Chondrocyte (in vitro differentiated cells): ENCODE results near the gene HNRNPM. TPM values are rescaled to one million over a fixed set of nuclear protein-coding genes. Genes with fewer than 3 reads are reported as not detected.
"Not testable (repeated sequence)": the region's sequence is repeated elsewhere in the genome, so short reads cannot be mapped to it uniquely, and the experiment has no call there.

Source experiments
- DNase-seq: peaks from one replicate; pipeline ENCODE4 v3.0.0; 2021; ENCODE audit warnings: mixed read lengths, low spot score
- H3K27ac Mint-ChIP-seq: one replicate; pipeline ENCODE4 v1.8.0; 2021; ENCODE audit warnings: mild to moderate bottlenecking, moderate library complexity, mixed read lengths; ENCODE audit not compliant: unreplicated experiment
- H3K27me3 Mint-ChIP-seq: 2 replicates; pipeline ENCODE4 v1.8.0; 2021; ENCODE audit warnings: low read depth, mixed read lengths
- H3K36me3 Mint-ChIP-seq: 2 replicates; pipeline ENCODE4 v1.8.0; 2021; ENCODE audit warnings: low read depth, mixed read lengths
- H3K4me1 Mint-ChIP-seq: 2 replicates; pipeline ENCODE4 v1.8.0; 2021; ENCODE audit warnings: low read depth, mild to moderate bottlenecking, mixed read lengths
- H3K4me3 Mint-ChIP-seq: one replicate; pipeline ENCODE4 v1.8.0; 2021; ENCODE audit warnings: mild to moderate bottlenecking, moderate library complexity, mixed read lengths; ENCODE audit not compliant: unreplicated experiment
- H3K9me3 Mint-ChIP-seq: 2 replicates; pipeline ENCODE4 v1.8.0; 2021; ENCODE audit warnings: low read depth, mixed read lengths
- total RNA-seq: library from RNA; stranded (reverse); gene quantifications from 3 replicates; pipeline ENCODE4 v1.2.1, GENCODE V29; 2021
- TF ChIP-seq, protein P1 (sequence below): fragments of 200-600 bp; sonication (generic); IDR thresholded peaks from 2 replicates; pipeline ENCODE4 v1.5.0; 2021; ENCODE audit warnings: antibody characterized with exemption, mild to moderate bottlenecking, moderate library complexity

Gene HNRNPM
- total RNA-seq, 1 donor from 2014 or later: 116 TPM

DNA sequence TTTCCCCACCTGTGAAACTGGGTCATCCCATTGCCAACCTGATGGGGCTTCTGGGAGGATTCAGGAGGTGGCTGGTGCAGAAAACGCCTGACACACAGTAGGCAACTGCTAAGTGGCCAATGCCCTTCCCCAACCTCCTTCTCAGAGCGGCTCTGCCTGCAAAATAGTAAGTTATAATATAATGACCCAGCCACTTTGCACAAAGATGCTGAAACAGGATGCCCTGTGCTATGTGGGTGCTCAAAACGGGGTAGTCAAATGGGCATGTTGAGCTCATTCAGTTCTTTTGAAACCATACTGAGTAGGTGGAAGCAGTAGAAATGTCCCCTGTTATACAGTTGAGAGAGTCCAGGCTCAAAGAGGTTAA is 31.2 kb upstream of the HNRNPM start:
- Mint-ChIP-seq H3K27ac (no peak overlapping the region), H3K4me3 (peak overlapping the region; percentile 62), H3K36me3 (no peaks in the 10 kb centered on the region), H3K27me3 (no peaks in the 10 kb centered on the region), H3K9me3 (no peaks in the 10 kb centered on the region), H3K4me1 (peaks cover 12% of the 10 kb centered on the region)
- TF ChIP-seq, protein P1, sequence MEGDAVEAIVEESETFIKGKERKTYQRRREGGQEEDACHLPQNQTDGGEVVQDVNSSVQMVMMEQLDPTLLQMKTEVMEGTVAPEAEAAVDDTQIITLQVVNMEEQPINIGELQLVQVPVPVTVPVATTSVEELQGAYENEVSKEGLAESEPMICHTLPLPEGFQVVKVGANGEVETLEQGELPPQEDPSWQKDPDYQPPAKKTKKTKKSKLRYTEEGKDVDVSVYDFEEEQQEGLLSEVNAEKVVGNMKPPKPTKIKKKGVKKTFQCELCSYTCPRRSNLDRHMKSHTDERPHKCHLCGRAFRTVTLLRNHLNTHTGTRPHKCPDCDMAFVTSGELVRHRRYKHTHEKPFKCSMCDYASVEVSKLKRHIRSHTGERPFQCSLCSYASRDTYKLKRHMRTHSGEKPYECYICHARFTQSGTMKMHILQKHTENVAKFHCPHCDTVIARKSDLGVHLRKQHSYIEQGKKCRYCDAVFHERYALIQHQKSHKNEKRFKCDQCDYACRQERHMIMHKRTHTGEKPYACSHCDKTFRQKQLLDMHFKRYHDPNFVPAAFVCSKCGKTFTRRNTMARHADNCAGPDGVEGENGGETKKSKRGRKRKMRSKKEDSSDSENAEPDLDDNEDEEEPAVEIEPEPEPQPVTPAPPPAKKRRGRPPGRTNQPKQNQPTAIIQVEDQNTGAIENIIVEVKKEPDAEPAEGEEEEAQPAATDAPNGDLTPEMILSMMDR: no peak
- no peak for DNase-seq

DNA sequence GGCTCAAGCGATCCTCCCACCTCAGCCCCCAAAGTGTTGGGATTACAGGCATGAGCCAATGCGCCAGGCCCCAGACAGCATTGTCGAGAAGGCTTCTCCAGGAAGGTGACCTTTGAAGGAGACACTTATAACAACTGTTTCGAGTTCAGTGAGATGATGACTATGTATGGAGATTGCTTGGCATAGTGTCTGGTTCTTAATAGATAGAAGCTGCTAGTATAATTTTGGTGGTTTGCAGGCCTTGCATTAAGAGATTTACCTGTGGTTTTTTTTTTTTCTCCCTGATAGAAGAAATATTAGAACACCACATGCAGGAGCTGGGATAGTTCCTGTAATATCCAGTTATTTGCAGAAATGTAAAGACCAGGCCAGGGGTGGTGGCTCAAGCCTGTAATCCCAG is 28.0 kb upstream of the HNRNPM start:
- H3K9me3 Mint-ChIP-seq: no peaks in the 10 kb centered on the region
- TF ChIP-seq, protein P1: no peak
- DNase-seq: no peak
- H3K36me3 Mint-ChIP-seq: no peaks in the 10 kb centered on the region
- H3K4me3 Mint-ChIP-seq: no peak overlapping the region
- no peak overlapping the region for H3K27ac Mint-ChIP-seq
- H3K27me3 Mint-ChIP-seq: no peaks in the 10 kb centered on the region
- peaks cover 12% of the 10 kb centered on the region for H3K4me1 Mint-ChIP-seq

DNA sequence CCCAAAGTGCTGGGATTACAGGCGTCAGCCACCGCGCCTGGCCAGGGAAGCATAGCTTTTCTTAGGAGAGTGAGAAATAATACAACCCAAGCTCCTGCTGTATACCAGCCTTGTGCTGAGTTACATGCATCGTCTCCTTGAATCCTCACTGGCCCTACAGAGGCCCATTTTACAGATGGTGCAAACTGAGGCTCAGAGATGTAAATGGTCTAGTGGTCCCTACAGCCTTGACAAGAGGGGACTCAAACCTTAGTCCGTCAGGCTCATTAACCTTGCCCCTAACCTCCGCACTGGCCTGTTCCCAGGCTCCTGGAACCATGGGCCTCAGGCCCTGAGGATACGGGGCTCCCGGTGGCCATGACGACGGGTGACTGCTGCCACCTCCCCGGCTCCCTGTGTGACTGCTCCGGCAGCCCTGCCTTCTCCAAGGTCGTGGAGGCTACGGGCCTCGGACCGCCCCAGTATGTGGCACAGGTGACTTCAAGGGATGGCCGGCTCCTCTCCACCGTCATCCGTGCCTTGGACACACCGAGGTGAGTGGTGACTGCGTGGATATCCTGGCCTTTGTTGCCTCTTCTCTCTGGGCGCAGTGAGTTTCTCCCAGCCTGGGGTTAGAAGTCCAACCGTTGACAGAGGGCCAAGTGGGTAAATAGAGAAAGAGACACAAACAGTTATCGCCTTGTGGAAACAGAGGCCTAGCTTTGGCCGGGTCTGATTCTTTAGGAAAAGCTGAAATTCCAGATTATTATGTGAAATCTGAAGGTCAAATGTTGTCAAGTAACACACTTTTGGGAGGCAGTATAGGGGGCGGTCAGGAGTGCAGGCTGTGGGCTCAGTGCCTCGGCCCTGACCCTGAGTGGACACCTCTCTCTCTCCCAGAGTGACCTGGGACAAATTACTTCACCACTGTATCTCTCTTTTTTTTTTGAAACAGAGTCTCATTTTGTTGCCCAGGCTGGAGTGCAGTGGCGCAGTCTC is 23.0 kb upstream of the HNRNPM start:
- no peak for DNase-seq
- H3K27me3 Mint-ChIP-seq: no peaks in the 10 kb centered on the region
- TF ChIP-seq, protein P1: no peak
- no peak overlapping the region for H3K4me3 Mint-ChIP-seq
- no peaks in the 10 kb centered on the region for H3K9me3 Mint-ChIP-seq
- peaks cover 21% of the 10 kb centered on the region for H3K4me1 Mint-ChIP-seq
- H3K36me3 Mint-ChIP-seq: no peaks in the 10 kb centered on the region
- H3K27ac Mint-ChIP-seq: no peak overlapping the region

DNA sequence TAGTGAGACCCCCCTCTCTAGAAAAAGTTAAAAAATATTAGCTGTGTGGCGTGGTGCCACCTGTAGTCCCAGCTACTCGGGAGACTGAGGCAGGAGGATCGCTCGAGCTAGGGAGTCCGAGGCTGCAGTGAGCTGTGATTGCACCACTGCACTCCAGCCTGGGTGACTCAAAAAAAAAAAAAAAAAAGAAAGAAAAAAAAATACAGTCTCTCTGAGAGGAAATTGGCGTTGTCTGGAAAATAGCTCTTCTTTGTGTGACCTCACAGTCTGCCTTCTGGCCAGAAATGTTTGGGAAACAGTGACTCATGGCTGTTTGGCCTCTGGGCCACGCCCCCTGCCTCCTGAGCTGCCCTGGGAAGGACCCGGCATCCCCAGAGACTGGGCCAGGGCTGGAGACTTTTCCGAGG is 21.0 kb upstream of the HNRNPM start:
- peak; percentile 93 for DNase-seq
- H3K36me3 Mint-ChIP-seq: peaks cover 2% of the 10 kb centered on the region
- TF ChIP-seq, protein P1: no peak
- no peaks in the 10 kb centered on the region for H3K27me3 Mint-ChIP-seq
- peak overlapping the region; percentile 51 for H3K4me3 Mint-ChIP-seq
- H3K27ac Mint-ChIP-seq: peak overlapping the region; percentile 98
- H3K9me3 Mint-ChIP-seq: no peaks in the 10 kb centered on the region
- H3K4me1 Mint-ChIP-seq: peaks cover 21% of the 10 kb centered on the region

DNA sequence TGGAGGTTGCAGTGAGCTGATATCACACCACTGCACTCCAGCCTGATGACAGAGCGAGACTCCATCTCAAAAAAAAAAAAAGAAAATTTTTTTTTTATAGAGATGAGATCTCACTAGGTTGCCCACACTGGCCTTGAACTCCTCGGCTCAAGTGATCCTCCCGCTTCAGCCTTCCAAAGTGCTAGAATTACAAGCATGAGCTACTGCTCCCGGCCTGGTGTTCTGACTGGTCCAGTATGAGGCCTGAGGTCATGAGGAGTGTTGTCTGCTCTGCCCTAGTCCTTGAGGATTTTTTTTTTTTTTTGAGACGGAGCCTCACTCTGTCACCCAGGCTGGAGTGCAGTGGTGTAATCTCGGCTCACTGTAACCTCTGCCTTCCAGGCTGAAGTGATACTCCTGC is 19.4 kb upstream of the HNRNPM start:
- not testable (repeated sequence) for H3K9me3 Mint-ChIP-seq, H3K4me3 Mint-ChIP-seq, DNase-seq, H3K27ac Mint-ChIP-seq, H3K36me3 Mint-ChIP-seq, H3K27me3 Mint-ChIP-seq
- H3K4me1 Mint-ChIP-seq: peaks cover 21% of the 10 kb centered on the region
